PFSK-1 (cell line): ENCODE results near the gene PAPPA.

Experiments used
- FOXP2 ChIP-seq: optimal IDR thresholded peaks from 2 replicates; pipeline ENCODE3; 2011; ENCODE audit warnings: borderline replicate concordance, control low read depth, inconsistent platforms; ENCODE audit not compliant: insufficient read depth; ENCODE audit errors: extremely low read length, extremely low read depth
- POLR2AphosphoS5 ChIP-seq: IDR thresholded peaks from 2 replicates; pipeline ENCODE4 v1.6.1; 2012; ENCODE audit warnings: low read depth, mild to moderate bottlenecking, control low read depth, low read length, moderate library complexity
- SIN3A ChIP-seq: IDR thresholded peaks from 2 replicates; pipeline ENCODE4 v1.6.1; 2012; ENCODE audit warnings: mild to moderate bottlenecking, low read length, moderate library complexity, borderline replicate concordance; ENCODE audit not compliant: insufficient read depth
- TAF1 ChIP-seq: IDR thresholded peaks from 2 replicates; pipeline ENCODE4 v1.6.1; 2012; ENCODE audit warnings: low read length, control low read depth, borderline replicate concordance; ENCODE audit not compliant: insufficient read depth
- TF ChIP-seq, protein P1 (sequence below), 2 experiments: IDR thresholded peaks; 2 replicates each; pipeline versions ENCODE4 v1.6.1 to v1.8.0; 2011 to 2012; ENCODE audit warnings: low read depth in 2 of 2, low read length in 2 of 2, control low read depth in 1 of 2, inconsistent platforms in 1 of 2, mild to moderate bottlenecking in 1 of 2, moderate library complexity in 1 of 2; ENCODE audit not compliant: insufficient read depth in 1 of 2

The PAPPA gene

DNA sequence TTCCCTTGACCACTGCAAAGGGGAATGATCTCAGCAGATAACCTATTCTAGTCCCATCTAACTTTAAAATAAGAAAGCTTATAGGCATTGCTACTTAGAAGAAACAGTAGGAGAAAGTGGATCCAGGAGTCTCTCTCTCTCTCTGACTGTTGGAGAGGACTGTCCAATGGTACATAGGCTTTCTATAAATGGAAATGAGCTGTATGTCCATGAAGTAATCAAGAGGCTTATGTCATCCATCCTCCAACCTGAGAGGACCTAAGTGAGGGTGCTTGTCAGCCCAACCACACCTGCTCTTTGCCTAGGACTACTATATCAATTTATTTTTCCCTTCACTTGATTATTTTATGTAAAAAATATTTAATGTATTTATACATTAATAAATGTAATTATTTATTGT is 172.3 kb downstream of the PAPPA start:
- TF ChIP-seq SIN3A (no peak), FOXP2 (no peak), POLR2AphosphoS5 (no peak), TAF1 (no peak)
- TF ChIP-seq, protein P1, sequence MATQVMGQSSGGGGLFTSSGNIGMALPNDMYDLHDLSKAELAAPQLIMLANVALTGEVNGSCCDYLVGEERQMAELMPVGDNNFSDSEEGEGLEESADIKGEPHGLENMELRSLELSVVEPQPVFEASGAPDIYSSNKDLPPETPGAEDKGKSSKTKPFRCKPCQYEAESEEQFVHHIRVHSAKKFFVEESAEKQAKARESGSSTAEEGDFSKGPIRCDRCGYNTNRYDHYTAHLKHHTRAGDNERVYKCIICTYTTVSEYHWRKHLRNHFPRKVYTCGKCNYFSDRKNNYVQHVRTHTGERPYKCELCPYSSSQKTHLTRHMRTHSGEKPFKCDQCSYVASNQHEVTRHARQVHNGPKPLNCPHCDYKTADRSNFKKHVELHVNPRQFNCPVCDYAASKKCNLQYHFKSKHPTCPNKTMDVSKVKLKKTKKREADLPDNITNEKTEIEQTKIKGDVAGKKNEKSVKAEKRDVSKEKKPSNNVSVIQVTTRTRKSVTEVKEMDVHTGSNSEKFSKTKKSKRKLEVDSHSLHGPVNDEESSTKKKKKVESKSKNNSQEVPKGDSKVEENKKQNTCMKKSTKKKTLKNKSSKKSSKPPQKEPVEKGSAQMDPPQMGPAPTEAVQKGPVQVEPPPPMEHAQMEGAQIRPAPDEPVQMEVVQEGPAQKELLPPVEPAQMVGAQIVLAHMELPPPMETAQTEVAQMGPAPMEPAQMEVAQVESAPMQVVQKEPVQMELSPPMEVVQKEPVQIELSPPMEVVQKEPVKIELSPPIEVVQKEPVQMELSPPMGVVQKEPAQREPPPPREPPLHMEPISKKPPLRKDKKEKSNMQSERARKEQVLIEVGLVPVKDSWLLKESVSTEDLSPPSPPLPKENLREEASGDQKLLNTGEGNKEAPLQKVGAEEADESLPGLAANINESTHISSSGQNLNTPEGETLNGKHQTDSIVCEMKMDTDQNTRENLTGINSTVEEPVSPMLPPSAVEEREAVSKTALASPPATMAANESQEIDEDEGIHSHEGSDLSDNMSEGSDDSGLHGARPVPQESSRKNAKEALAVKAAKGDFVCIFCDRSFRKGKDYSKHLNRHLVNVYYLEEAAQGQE (IDR thresholded peaks at IDR 0.05; ENCODE audit: insufficient read depth in 1 of 2, low read depth in 2 of 2, low read length in 2 of 2), result no peak

DNA sequence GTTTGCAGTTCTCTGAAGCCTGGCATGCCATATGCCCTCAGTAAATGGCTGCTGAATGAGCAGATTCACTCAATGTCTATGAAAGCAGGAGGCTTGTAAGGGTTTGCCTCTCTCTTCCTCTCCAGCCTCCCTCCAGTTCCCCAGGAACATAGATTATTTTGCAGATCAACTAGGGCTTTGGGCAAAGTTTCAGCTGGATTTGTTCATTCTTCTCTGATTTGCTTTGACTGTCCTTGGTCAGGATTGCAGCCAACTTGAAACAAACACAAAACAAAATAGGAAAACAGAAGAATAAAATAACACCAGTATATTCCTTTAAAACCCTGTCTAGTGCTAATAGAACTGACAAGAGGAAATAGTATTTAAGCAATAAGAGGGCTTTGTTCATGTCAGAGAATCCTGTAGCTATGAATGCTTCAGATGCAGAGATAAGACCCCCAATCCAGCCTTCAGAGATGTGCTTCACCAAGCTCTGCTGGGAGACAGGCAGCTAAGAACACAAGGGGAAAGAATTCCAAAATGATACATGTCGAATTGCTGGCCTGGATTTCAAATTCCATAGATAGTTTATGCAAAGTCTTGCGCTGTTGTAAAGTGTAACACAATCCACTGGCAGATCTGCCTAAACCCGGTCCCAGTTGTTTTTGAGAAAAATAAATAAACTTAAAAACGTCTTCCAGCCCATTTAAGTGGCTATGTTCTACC is 174.3 kb downstream of the PAPPA start:
- TF ChIP-seq POLR2AphosphoS5, result no peak
- no peak for TF ChIP-seq TAF1

DNA sequence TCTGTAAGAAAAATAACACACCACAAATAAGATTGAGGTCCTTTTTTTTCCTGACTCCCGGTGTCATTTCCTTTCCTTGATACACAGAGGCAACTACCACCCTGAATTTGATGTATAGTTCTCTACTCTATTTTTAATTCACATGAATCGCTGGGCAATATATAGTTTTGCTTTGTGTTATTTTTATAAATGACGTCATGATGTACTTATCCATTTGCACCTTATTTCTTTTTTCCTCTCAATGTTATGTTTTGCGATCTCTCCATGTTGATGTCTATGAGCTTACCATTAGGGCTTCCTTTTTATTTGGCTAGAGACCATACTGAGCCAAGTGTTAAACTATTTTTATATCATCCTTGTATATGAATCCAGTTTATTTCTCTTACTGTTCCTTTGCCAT is 175.9 kb downstream of the PAPPA start:
- no peak for TF ChIP-seq SIN3A

DNA sequence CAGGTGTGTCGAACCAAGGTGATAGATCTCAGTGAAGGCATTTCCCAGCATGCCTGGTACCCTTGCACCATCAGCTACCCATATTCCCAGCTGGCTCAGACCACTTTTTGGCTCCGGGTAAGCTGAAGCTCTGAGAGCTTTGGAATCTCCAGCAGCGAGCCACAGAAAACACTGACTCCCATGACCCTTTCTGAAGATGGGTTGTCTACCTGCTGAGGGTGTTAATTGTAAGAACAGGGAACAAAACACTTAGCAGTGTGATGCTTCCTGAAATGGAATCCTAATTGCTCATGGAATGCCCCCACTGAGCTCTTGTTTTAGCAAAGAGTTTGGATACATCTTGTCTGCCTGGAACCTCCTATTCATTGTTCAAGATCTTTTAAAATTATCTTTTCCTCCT is 177.7 kb downstream of the PAPPA start:
- TF ChIP-seq, protein P1 (IDR thresholded peaks at IDR 0.05; ENCODE audit: insufficient read depth in 1 of 2, low read depth in 2 of 2, low read length in 2 of 2), result no peak
- TF ChIP-seq SIN3A (no peak), TAF1 (no peak), FOXP2 (no peak), POLR2AphosphoS5 (no peak)

DNA sequence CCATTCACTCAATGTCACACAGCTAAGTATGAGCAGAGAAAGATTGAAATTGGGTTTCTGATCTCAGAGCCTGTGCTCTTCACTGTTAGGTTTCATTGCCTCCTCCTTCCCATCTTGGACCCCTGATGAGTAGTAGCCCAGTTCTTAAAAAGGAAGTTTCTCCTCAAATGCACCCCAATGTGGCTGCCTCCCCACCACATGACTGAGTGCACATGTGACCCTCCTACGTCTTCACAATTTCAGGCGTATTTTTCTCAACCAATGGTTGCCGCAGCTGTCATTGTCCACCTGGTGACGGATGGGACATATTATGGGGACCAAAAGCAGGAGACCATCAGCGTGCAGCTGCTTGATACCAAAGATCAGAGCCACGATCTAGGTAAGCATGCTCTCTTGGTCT is 178.5 kb downstream of the PAPPA start:
- TF ChIP-seq FOXP2 (no peak), TAF1 (no peak), POLR2AphosphoS5 (no peak), SIN3A (no peak)
- TF ChIP-seq, protein P1 (IDR thresholded peaks at IDR 0.05; ENCODE audit: insufficient read depth in 1 of 2, low read depth in 2 of 2, low read length in 2 of 2), result no peak

DNA sequence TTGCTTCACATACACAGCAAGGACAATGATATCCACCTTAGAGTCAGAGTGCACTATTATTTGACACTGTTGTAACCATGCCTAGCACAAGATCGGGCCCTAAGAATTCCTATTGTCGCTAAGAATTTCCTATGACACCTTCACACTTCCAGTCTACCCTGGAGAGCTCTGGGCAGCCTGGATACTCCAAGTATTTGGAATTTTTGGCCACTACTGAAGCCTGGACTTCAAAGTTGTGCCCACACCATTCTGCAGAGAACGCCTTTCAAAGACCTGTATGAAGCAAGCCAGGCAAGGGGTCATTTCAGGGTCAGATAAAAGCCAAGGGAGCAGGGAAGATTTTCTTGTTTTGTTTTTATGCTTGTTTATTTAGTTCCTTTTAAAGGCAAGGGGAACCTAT is 179.7 kb downstream of the PAPPA start:
- TF ChIP-seq, protein P1 (IDR thresholded peaks at IDR 0.05; ENCODE audit: insufficient read depth in 1 of 2, low read depth in 2 of 2, low read length in 2 of 2), result no peak
- TF ChIP-seq FOXP2, result no peak
- TF ChIP-seq TAF1, result no peak
- TF ChIP-seq SIN3A, result no peak
- no peak for TF ChIP-seq POLR2AphosphoS5
